Effector memory CD8-positive, alpha-beta T cell (primary cell): ENCODE results near the gene RALGDS.
A peak's percentile ranks its signal among the peaks of the same experiment; 100 is the strongest.

Experiments used
- ATAC-seq: fragments of 150-1000 bp; cut with Tn5 transposase; replicated peaks from 2 replicates; pipeline ENCODE4 v1.10.0; 2021; ENCODE audit warnings: mild to moderate bottlenecking, moderate library complexity
- DNase-seq, 3 experiments: peaks; one replicate each; pipeline ENCODE4 v3.0.0; 2021
- H3K27ac Mint-ChIP-seq, 2 donors: one replicate each; pipeline ENCODE4 v1.8.0; 2022; ENCODE audit warnings: mild to moderate bottlenecking in 2 of 2, mixed read lengths in 2 of 2, moderate library complexity in 2 of 2
- H3K27me3 Mint-ChIP-seq, 2 donors: one replicate each; pipeline ENCODE4 v1.8.0; 2022; ENCODE audit warnings: mixed read lengths in 2 of 2
- H3K36me3 Mint-ChIP-seq: one replicate; pipeline ENCODE4 v1.8.0; 2022; ENCODE audit warnings: mild to moderate bottlenecking, moderate library complexity, mixed read lengths; ENCODE audit not compliant: insufficient read depth
- H3K4me1 Mint-ChIP-seq, 2 donors: one replicate each; pipeline ENCODE4 v1.8.0; 2022; ENCODE audit warnings: low read depth in 2 of 2, mixed read lengths in 2 of 2
- H3K4me3 Mint-ChIP-seq, 2 donors: one replicate each; pipeline ENCODE4 v1.8.0; 2022; ENCODE audit warnings: mild to moderate bottlenecking in 2 of 2, mixed read lengths in 2 of 2, moderate library complexity in 2 of 2
- H3K9me3 Mint-ChIP-seq, 2 donors: one replicate each; pipeline ENCODE4 v1.8.0; 2022; ENCODE audit warnings: mixed read lengths in 2 of 2

The RALGDS gene

GRCh38 chr9:133160742-133161546 is 39.9 kb upstream of the RALGDS start:
- Mint-ChIP-seq H3K9me3 (no peaks in the 10 kb centered on the region), H3K27ac (no peak overlapping the region), H3K4me1 (peaks cover 0 to 7% of the 10 kb centered on the region in 2 donors), H3K27me3 (no peaks in the 10 kb centered on the region), H3K36me3 (peaks cover 3% of the 10 kb centered on the region), H3K4me3 (no peak overlapping the region)
- ATAC-seq (peak; percentile 75), DNase-seq (peak in 1 of 3 experiments; percentile 47)

- H3K27ac Mint-ChIP-seq: no peak overlapping the region
- DNase-seq (no peak), ATAC-seq (no peak)
- no peaks in the 10 kb centered on the region for H3K27me3 Mint-ChIP-seq
- no peaks in the 10 kb centered on the region for H3K9me3 Mint-ChIP-seq
- peaks cover 5% of the 10 kb centered on the region for H3K36me3 Mint-ChIP-seq
- H3K4me3 Mint-ChIP-seq: no peak overlapping the region
- H3K4me1 Mint-ChIP-seq: peaks cover 0 to 6% of the 10 kb centered on the region in 2 donors
Observed at GRCh38 chr9:133158695-133159094, 37.7 kb upstream of the RALGDS start.

GRCh38 chr9:133155156-133155555 is 34.1 kb upstream of the RALGDS start:
- Mint-ChIP-seq H3K27me3 (no peaks in the 10 kb centered on the region), H3K27ac (no peak overlapping the region), H3K4me3 (no peak overlapping the region), H3K4me1 (no peaks in the 10 kb centered on the region), H3K9me3 (no peaks in the 10 kb centered on the region), H3K36me3 (peaks cover 9% of the 10 kb centered on the region)
- DNase-seq (no peak), ATAC-seq (no peak)

- DNase-seq (no peak), ATAC-seq (no peak)
- H3K4me3 Mint-ChIP-seq: no peak overlapping the region
- H3K27ac Mint-ChIP-seq: no peak overlapping the region
- no peaks in the 10 kb centered on the region for H3K27me3 Mint-ChIP-seq
- peaks cover 12% of the 10 kb centered on the region for H3K36me3 Mint-ChIP-seq
- no peaks in the 10 kb centered on the region for H3K9me3 Mint-ChIP-seq
- peaks cover 1 to 3% of the 10 kb centered on the region in 2 donors for H3K4me1 Mint-ChIP-seq
Observed at GRCh38 chr9:133154097-133154989, 33.3 kb upstream of the RALGDS start.

- H3K27ac Mint-ChIP-seq: no peak overlapping the region
- H3K4me3 Mint-ChIP-seq: no peak overlapping the region
- no peaks in the 10 kb centered on the region for H3K27me3 Mint-ChIP-seq
- H3K4me1 Mint-ChIP-seq: peaks cover 3 to 4% of the 10 kb centered on the region in 2 donors
- H3K36me3 Mint-ChIP-seq: peaks cover 15% of the 10 kb centered on the region
- DNase-seq (no peak), ATAC-seq (no peak)
- H3K9me3 Mint-ChIP-seq: no peaks in the 10 kb centered on the region
Observed at GRCh38 chr9:133153227-133154096, 32.4 kb upstream of the RALGDS start.

GRCh38 chr9:133151601-133152525 is 30.8 kb upstream of the RALGDS start:
- H3K9me3 Mint-ChIP-seq: no peaks in the 10 kb centered on the region
- peak overlapping the region in 1 of 2 donors; percentile 100 for H3K27ac Mint-ChIP-seq
- peak overlapping the region in 1 of 2 donors; percentile 47 for H3K4me3 Mint-ChIP-seq
- ATAC-seq (no peak), DNase-seq (no peak)
- H3K4me1 Mint-ChIP-seq: peaks cover 18 to 20% of the 10 kb centered on the region in 2 donors
- peaks cover 30% of the 10 kb centered on the region for H3K36me3 Mint-ChIP-seq
- no peaks in the 10 kb centered on the region for H3K27me3 Mint-ChIP-seq

GRCh38 chr9:133151041-133151440 is 30.0 kb upstream of the RALGDS start:
- Mint-ChIP-seq H3K27me3 (no peaks in the 10 kb centered on the region), H3K36me3 (peaks cover 38% of the 10 kb centered on the region), H3K4me1 (peaks cover 18 to 20% of the 10 kb centered on the region in 2 donors), H3K9me3 (no peaks in the 10 kb centered on the region), H3K4me3 (peak overlapping the region; percentile 21 to 47), H3K27ac (peak overlapping the region in 1 of 2 donors; percentile 100)
- DNase-seq (no peak), ATAC-seq (no peak)

- peak; percentile 72 to 81 (median 79) for DNase-seq
- H3K4me3 Mint-ChIP-seq: peak overlapping the region; percentile 76 to 81
- H3K27ac Mint-ChIP-seq: peak overlapping the region; percentile 87 to 100
- no peaks in the 10 kb centered on the region for H3K27me3 Mint-ChIP-seq
- H3K9me3 Mint-ChIP-seq: no peaks in the 10 kb centered on the region
- H3K36me3 Mint-ChIP-seq: peaks cover 51% of the 10 kb centered on the region
- H3K4me1 Mint-ChIP-seq: peaks cover 23 to 27% of the 10 kb centered on the region in 2 donors
- ATAC-seq: peak; percentile 66
Observed at GRCh38 chr9:133149130-133150015, 28.3 kb upstream of the RALGDS start.

- DNase-seq: peak; percentile 60 to 63 (median 62)
- Mint-ChIP-seq H3K4me3 (peak overlapping the region; percentile 79 to 89), H3K4me1 (peaks cover 31 to 34% of the 10 kb centered on the region in 2 donors), H3K36me3 (peaks cover 60% of the 10 kb centered on the region), H3K27me3 (no peaks in the 10 kb centered on the region), H3K27ac (peak overlapping the region; percentile 100), H3K9me3 (no peaks in the 10 kb centered on the region)
- ATAC-seq: peak; percentile 38
Observed at GRCh38 chr9:133148199-133149129, 27.4 kb upstream of the RALGDS start.

- H3K36me3 Mint-ChIP-seq: peaks cover 67% of the 10 kb centered on the region
- peak overlapping the region; percentile 79 to 89 for H3K4me3 Mint-ChIP-seq
- H3K27ac Mint-ChIP-seq: peak overlapping the region; percentile 100
- H3K9me3 Mint-ChIP-seq: no peaks in the 10 kb centered on the region
- peak; percentile 28 for ATAC-seq
- no peaks in the 10 kb centered on the region for H3K27me3 Mint-ChIP-seq
- H3K4me1 Mint-ChIP-seq: peaks cover 39 to 40% of the 10 kb centered on the region in 2 donors
- peak; percentile 88 to 90 (median 89) for DNase-seq
Observed at GRCh38 chr9:133147412-133148198, 26.6 kb upstream of the RALGDS start.
